ENCODE data around the gene SMC3. TPM values are rescaled to one million over a fixed set of nuclear protein-coding genes. Genes with fewer than 3 reads are reported as not detected.
"Not testable (repeated sequence)": the region's sequence is repeated elsewhere in the genome, so short reads cannot be mapped to it uniquely, and the experiment has no call there.

Gene SMC3
- total and polyA plus RNA-seq, 2 experiments from 2014 or later = 72.3 to 320 TPM

- TF ChIP-seq ZNF462 (CRISPR knock-in tag; IDR thresholded peaks at IDR 0.05) = no peak
- no peak for TF ChIP-seq NANOG (IDR thresholded peaks at IDR 0.05; ENCODE audit: borderline replicate concordance)
Observed at GRCh38 chr10:110619514-110620397, 52.3 kb downstream of the SMC3 start (continued).

GRCh38 chr10:110620398-110620719 is 52.9 kb downstream of the SMC3 start:
- Histone ChIP-seq H3K27me3 (ENCODE audit: insufficient read depth) (no peaks in the 10 kb centered on the region), H3K36me3 (ENCODE audit: insufficient read depth) (no peaks in the 10 kb centered on the region), H3K79me2 (replicated peaks; ENCODE audit: insufficient read depth) (no peaks in the 10 kb centered on the region), H2AFZ (no peak overlapping the region), H3K27ac (ENCODE audit: low read depth) (no peak overlapping the region), H3K4me3 (no peak overlapping the region), H3K4me1 (ENCODE audit: insufficient read depth) (no peaks in the 10 kb centered on the region), H3K9me2 (ENCODE audit: insufficient read depth) (peaks cover 3% of the 10 kb centered on the region), H3F3A (replicated peaks; ENCODE audit: low read depth) (no peaks in the 10 kb centered on the region), H4K20me1 (replicated peaks; ENCODE audit: insufficient read depth) (no peaks in the 10 kb centered on the region), H3K4me2 (no peak overlapping the region)
- H3K36me3 Mint-ChIP-seq (ENCODE audit: low read depth) = no peaks in the 10 kb centered on the region
- no peaks in the 10 kb centered on the region for H3K9me3 Mint-ChIP-seq
- H3K27me3 Mint-ChIP-seq (ENCODE audit: insufficient read depth, low read depth, poor library complexity) = peaks cover 2% of the 10 kb centered on the region
- TF ChIP-seq NANOG (IDR thresholded peaks at IDR 0.05; ENCODE audit: borderline replicate concordance) = no peak
- H3K27ac Mint-ChIP-seq = no peak overlapping the region
- DNase-seq (ENCODE audit: low spot score) (no peak), ATAC-seq (no peak)
- H3K4me1 Mint-ChIP-seq = no peaks in the 10 kb centered on the region
- no peak overlapping the region for H3K4me3 Mint-ChIP-seq

GRCh38 chr10:110623316-110623715 is 55.8 kb downstream of the SMC3 start:
- H3K79me2 ChIP-seq (replicated peaks; ENCODE audit: insufficient read depth); ATAC-seq; H3K9me3 Mint-ChIP-seq; H2AFZ ChIP-seq; H3K27ac ChIP-seq (ENCODE audit: low read depth); H3K4me1 Mint-ChIP-seq; H3K4me3 Mint-ChIP-seq; H3K27me3 ChIP-seq (ENCODE audit: insufficient read depth); H3F3A ChIP-seq (replicated peaks; ENCODE audit: low read depth); H3K4me3 ChIP-seq; H3K36me3 ChIP-seq (ENCODE audit: insufficient read depth); H4K20me1 ChIP-seq (replicated peaks; ENCODE audit: insufficient read depth); H3K4me2 ChIP-seq; H3K36me3 Mint-ChIP-seq (ENCODE audit: low read depth); H3K4me1 ChIP-seq (ENCODE audit: insufficient read depth); H3K9me2 ChIP-seq (ENCODE audit: insufficient read depth); H3K27me3 Mint-ChIP-seq (ENCODE audit: insufficient read depth, low read depth, poor library complexity); H3K27ac Mint-ChIP-seq; DNase-seq (ENCODE audit: low spot score): not testable (repeated sequence)

Measured in GM23338 (cell line).